Panc1 (cell line): Measurements from ENCODE around the gene CSNK1G1. TPM values are rescaled to one million over a fixed set of nuclear protein-coding genes. Genes with fewer than 3 reads are reported as not detected.

ENCODE experiments used
- ATAC-seq: fragments of 200-7000 bp; cut with Tn5 transposase; 2 replicates; pipeline ENCODE4 v1.9.1; 2020; ENCODE audit warnings: mild to moderate bottlenecking, moderate library complexity
- BruUV-seq: library from RNA; stranded (reverse); fragments of 400-500 nt; replicated peaks from 2 replicates; lab custom pipeline; 2021; lab: Mats Ljungman, UMichigan
- CTCF ChIA-PET: fragments of 300-600 bp; sonication (Branson Sonifier 250); formaldehyde crosslinking; loops from one replicate; lab custom pipeline; 2022; ENCODE audit warnings: antibody characterized with exemption; lab: Charles Lee
- POLR2A ChIA-PET: fragments of 300-600 bp; sonication (Branson Sonifier 250); formaldehyde crosslinking; loops from one replicate; lab custom pipeline; 2022; ENCODE audit warnings: antibody characterized with exemption; lab: Charles Lee
- DNase-seq: peaks from one replicate; pipeline ENCODE4 v3.0.0-alpha.2; 2010; ENCODE audit warnings: low read depth, low spot score
- H3K27ac ChIP-seq: 2 replicates; pipeline ENCODE4 v1.5.1; 2011; ENCODE audit warnings: mild to moderate bottlenecking, low read length, inconsistent platforms
- H3K27me3 ChIP-seq: fragments of 200-500 bp; sonication (Bioruptor generic); 2 replicates; pipeline ENCODE4 v1.6.0; 2014; ENCODE audit warnings: low read length, inconsistent platforms; ENCODE audit not compliant: control insufficient read depth, insufficient read depth
- H3K36me3 ChIP-seq: fragments of 200-500 bp; sonication (Bioruptor generic); 2 replicates; pipeline ENCODE4 v1.5.1; 2014; ENCODE audit warnings: inconsistent platforms, mild to moderate bottlenecking, low read length, moderate library complexity; ENCODE audit not compliant: control insufficient read depth, insufficient read depth
- H3K4me1 ChIP-seq: 2 replicates; pipeline ENCODE4 v1.5.1; 2011; ENCODE audit warnings: inconsistent platforms, mild to moderate bottlenecking, low read length, moderate library complexity; ENCODE audit not compliant: control insufficient read depth, insufficient read depth
- H3K4me3 ChIP-seq, 2 experiments: 2 replicates each; pipeline ENCODE4 v1.5.1; 2011 to 2012; ENCODE audit warnings: low read depth in 2 of 2, low read length in 2 of 2, mild to moderate bottlenecking in 2 of 2, inconsistent platforms in 1 of 2, moderate library complexity in 1 of 2
- H3K9me3 ChIP-seq: fragments of 200-500 bp; sonication (Bioruptor generic); 2 replicates; pipeline ENCODE4 v1.5.1; 2014; ENCODE audit warnings: low read depth, mild to moderate bottlenecking, inconsistent platforms, low read length, moderate library complexity; ENCODE audit not compliant: control insufficient read depth, insufficient read depth
- CTCF ChIP-seq: fragments of 450-650 bp; IDR thresholded peaks from 2 replicates; pipeline ENCODE4 v1.5.1; 2017; ENCODE audit warnings: mild to moderate bottlenecking
- POLR2AphosphoS5 ChIP-seq: IDR thresholded peaks from 2 replicates; pipeline ENCODE4 v1.6.1; 2012; ENCODE audit warnings: mild to moderate bottlenecking, low read depth, low read length, moderate library complexity
- REST ChIP-seq, 2 experiments: IDR thresholded peaks; 2 replicates each; pipeline ENCODE4 v1.6.1; 2011 to 2012; ENCODE audit warnings: low read depth in 2 of 2, control low read depth in 1 of 2, low read length in 1 of 2, mild to moderate bottlenecking in 1 of 2, moderate library complexity in 1 of 2; ENCODE audit not compliant: insufficient read depth in 1 of 2
- SIN3A ChIP-seq: IDR thresholded peaks from 2 replicates; pipeline ENCODE4 v1.6.1; 2012; ENCODE audit warnings: low read depth, mild to moderate bottlenecking, low read length, moderate library complexity, borderline replicate concordance; ENCODE audit not compliant: insufficient read depth
- TCF7L2 ChIP-seq: IDR thresholded peaks from 2 replicates; pipeline ENCODE4 v1.6.1; 2011; ENCODE audit warnings: mild to moderate bottlenecking, low read depth, low read length, inconsistent platforms
- in situ Hi-C: cut with HindIII; loops from 2 replicates; pipeline ENCODE4 v1.10.0; 2016; ENCODE audit warnings: low sequenced_read_pairs, low pct_unique_long_range_greater_than_20kb
- intact Hi-C: fragments of 100-400 bp; cut with micrococcal nuclease; formaldehyde crosslinking; loops from one replicate; pipeline ENCODE4 v1.10.0; 2022; ENCODE audit not compliant: unreplicated experiment
- total RNA-seq: library from RNA; stranded (reverse); gene quantifications from one replicate; pipeline ENCODE4 v1.2.1, GENCODE V29; 2021; ENCODE audit not compliant: unreplicated experiment

Gene CSNK1G1
- total RNA-seq, 1 experiment from 2014 or later, result 22.8 TPM

- H3K4me3 ChIP-seq, result no peak overlapping the region
- no peaks in the 10 kb centered on the region for H3K4me1 ChIP-seq
- intact Hi-C loops (no loop called here), in situ Hi-C loops (no loop called here)
- ChIA-PET CTCF (interaction anchor here (0.7 kb wide), 1 partner anchor 256 kb away, joined by 3 read pairs; no protein-coding TSS in a partner anchor), POLR2A (interaction anchor here (0.6 kb wide), 1 partner anchor 223 kb away, joined by 17 read pairs; no protein-coding TSS in a partner anchor)
- ATAC-seq (no peak), DNase-seq (no peak)
- BruUV-seq, result no TSS peak
- H3K9me3 ChIP-seq, result no peaks in the 10 kb centered on the region
- peaks cover 3% of the 10 kb centered on the region; the same call in 1 of the 2 replicates for H3K36me3 ChIP-seq
- no peak overlapping the region for H3K27ac ChIP-seq
- no peak for TF ChIP-seq TCF7L2
- H3K27me3 ChIP-seq, result no peaks in the 10 kb centered on the region
Measured at GRCh38 chr15:64205202-64205601, 150.8 kb downstream of the CSNK1G1 start.

DNA sequence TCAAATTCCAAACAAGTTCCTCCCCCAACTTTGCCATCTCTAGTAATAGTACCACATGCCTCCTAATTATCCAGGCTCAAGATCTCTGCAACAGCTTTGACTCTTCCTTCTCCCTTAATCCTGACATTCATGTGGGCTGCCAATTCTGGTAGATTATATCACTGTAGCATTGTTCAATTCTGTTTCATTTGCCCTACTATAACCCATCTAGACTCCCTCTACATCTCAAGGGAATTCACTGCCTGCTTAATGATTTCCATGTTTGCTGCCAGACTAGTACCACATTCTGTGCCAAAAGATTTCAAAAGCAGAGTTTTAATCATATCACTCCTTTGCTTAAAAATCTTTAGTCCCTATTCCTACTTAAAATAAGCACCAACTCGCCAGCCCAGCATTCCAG, 158.5 kb downstream of the CSNK1G1 start:
- no peaks in the 10 kb centered on the region for H3K36me3 ChIP-seq
- H3K4me3 ChIP-seq, result no peak overlapping the region
- BruUV-seq, result no TSS peak
- no peaks in the 10 kb centered on the region for H3K9me3 ChIP-seq
- in situ Hi-C loops, result no loop called here
- no peak for TF ChIP-seq POLR2AphosphoS5
- TF ChIP-seq TCF7L2, result no peak
- intact Hi-C loops, result no loop called here
- H3K27me3 ChIP-seq, result no peaks in the 10 kb centered on the region
- no peak for ATAC-seq
- no peaks in the 10 kb centered on the region for H3K4me1 ChIP-seq
- CTCF ChIA-PET, result no interaction called here
- no peak for DNase-seq
- H3K27ac ChIP-seq, result no peak overlapping the region
- POLR2A ChIA-PET, result no interaction called here

DNA sequence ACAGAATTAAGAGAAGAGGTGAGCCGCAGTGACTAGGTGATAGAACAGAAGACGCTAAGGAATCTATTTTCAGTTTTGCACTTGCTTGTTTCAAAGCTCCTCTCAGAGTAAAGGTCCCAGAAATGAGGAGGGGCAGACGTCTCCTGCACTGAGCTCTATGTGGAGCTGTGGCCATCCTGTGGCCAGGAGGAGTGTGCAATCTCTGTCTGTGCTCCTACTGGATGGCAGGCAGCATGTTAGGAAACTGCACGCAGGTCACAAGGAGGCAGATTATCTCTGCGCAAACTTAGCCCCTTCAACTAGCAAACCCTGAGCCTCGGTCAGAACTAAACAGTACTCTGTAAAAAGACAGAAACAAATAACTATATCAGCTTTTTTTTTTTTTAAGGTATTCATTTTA, 162.0 kb downstream of the CSNK1G1 start:
- in situ Hi-C loops, result no loop called here
- Histone ChIP-seq H3K4me3 (no peak overlapping the region), H3K36me3 (no peaks in the 10 kb centered on the region), H3K9me3 (no peaks in the 10 kb centered on the region), H3K27me3 (no peaks in the 10 kb centered on the region), H3K4me1 (no peaks in the 10 kb centered on the region), H3K27ac (no peak overlapping the region)
- no peak for TF ChIP-seq POLR2AphosphoS5
- no peak for TF ChIP-seq TCF7L2
- TF ChIP-seq CTCF, result no peak
- TF ChIP-seq REST (IDR thresholded peaks at IDR 0.05; ENCODE audit: insufficient read depth in 1 of 2, low read depth in 2 of 2, low read length in 1 of 2), result no peak
- no peak for TF ChIP-seq SIN3A
- intact Hi-C loops, result no loop called here
- CTCF ChIA-PET, result no interaction called here
- BruUV-seq, result no TSS peak
- peak; percentile 63; the same call in 1 of the 2 replicates for ATAC-seq
- no peak for DNase-seq
- POLR2A ChIA-PET, result interaction anchor here (0.6 kb wide), 1 partner anchor 107 kb away, joined by 5 read pairs; no protein-coding TSS in a partner anchor
